ENCODE results near the gene ACYP1. TPM values are rescaled to one million over a fixed set of nuclear protein-coding genes. Genes with fewer than 3 reads are reported as not detected.

Gene ACYP1
- total and polyA plus RNA-seq, 5 donors from 2014 or later = 17.0 to 27.5 (median 21.7) TPM

DNA sequence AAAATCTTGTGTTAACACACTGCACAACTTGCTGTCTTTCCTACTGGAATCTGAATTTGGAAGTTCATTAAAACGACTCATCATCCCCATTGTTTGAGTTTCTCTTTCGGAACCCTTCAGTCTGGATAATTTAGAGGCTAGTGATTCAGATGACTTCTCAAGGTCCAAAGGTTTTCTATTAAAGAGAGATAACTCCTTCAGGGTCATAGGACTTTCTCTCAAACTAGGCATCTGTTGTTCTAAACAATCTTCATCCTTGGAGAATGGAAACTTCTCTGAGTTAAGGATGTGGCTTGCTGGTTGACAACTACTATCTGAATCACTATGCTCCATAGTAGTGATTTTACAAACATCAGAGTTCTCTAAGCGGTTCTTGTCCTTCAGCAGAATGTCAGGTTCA is 16.9 kb downstream of the ACYP1 start:
- Mint-ChIP-seq H3K9me3 (no peaks in the 10 kb centered on the region), H3K4me1 (peaks cover 29 to 76% (median 52%) of the 10 kb centered on the region in 4 donors), H3K36me3 (peaks cover 26% of the 10 kb centered on the region), H3K27me3 (peaks cover 5% of the 10 kb centered on the region), H3K4me3 (peak overlapping the region in 1 of 4 donors; percentile 24), H3K27ac (no peak overlapping the region)
- Histone ChIP-seq H3K9me3 (ENCODE audit: control insufficient read depth in 2 of 2, low read length in 2 of 2) (no peaks in the 10 kb centered on the region), H3K4me3 (ENCODE audit: low read depth, low read length) (no peak overlapping the region), H3K27ac (ENCODE audit: insufficient read depth, low read length, poor library complexity, severe bottlenecking) (no peak overlapping the region), H3K36me3 (ENCODE audit: control insufficient read depth, insufficient read depth, low read length) (peaks cover 4% of the 10 kb centered on the region), H3K27me3 (ENCODE audit: control insufficient read depth, insufficient read depth, low read length) (no peaks in the 10 kb centered on the region), H3K4me1 (ENCODE audit: control insufficient read depth, insufficient read depth, low read length, poor library complexity, severe bottlenecking) (peaks cover 20% of the 10 kb centered on the region)
- DNase-seq = no peak
- no peak for ATAC-seq (ENCODE audit: low read depth in 2 of 2)

DNA sequence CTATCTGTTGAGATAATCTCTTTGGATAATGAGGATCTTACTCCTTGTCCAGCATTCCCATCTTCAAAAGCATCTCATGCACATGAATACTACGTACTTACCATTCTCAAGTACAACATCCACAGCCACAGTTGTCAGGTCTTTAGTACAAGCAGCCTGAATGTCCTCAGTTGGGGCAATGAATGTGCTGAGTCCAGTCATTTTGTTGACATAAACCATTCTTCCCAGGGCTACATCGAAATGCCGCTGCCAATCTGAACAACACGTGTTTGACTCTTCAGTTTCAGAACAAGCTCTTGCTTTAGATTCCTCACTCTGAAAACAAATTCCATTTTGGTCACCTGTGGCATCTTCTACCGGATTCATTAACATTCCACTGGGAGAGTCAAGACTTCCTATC is 17.5 kb downstream of the ACYP1 start:
- Histone ChIP-seq H3K36me3 (ENCODE audit: control insufficient read depth, insufficient read depth, low read length) (peaks cover 8% of the 10 kb centered on the region), H3K27me3 (ENCODE audit: control insufficient read depth, insufficient read depth, low read length) (no peaks in the 10 kb centered on the region), H3K27ac (ENCODE audit: insufficient read depth, low read length, poor library complexity, severe bottlenecking) (no peak overlapping the region), H3K4me1 (ENCODE audit: control insufficient read depth, insufficient read depth, low read length, poor library complexity, severe bottlenecking) (peaks cover 17% of the 10 kb centered on the region), H3K4me3 (ENCODE audit: low read depth, low read length) (no peak overlapping the region), H3K9me3 (ENCODE audit: control insufficient read depth in 2 of 2, low read length in 2 of 2) (no peaks in the 10 kb centered on the region)
- Mint-ChIP-seq H3K27ac (no peak overlapping the region), H3K4me1 (peaks cover 27 to 72% (median 51%) of the 10 kb centered on the region in 4 donors), H3K4me3 (no peak overlapping the region), H3K27me3 (peaks cover 5% of the 10 kb centered on the region), H3K36me3 (peaks cover 27% of the 10 kb centered on the region), H3K9me3 (no peaks in the 10 kb centered on the region)
- no peak for ATAC-seq (ENCODE audit: low read depth in 2 of 2)
- DNase-seq = no peak

DNA sequence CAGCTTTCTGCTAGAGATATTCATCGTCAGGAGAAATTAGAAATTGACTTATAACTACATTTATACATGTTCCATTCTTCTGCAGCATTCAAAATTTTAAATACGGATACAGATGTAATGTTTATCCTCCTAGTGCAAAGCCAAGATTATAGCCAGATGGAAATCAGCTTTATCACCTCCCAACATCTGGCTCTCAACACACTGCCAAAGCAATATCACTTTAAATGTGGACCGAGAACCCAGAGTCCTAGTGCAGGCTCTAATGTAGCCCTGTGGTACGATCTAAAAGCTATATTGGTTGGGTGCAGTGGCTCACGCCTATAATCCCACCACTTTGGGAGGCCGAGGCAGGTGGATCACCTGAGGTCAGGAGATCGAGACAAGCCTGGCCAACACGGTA is 19.1 kb downstream of the ACYP1 start:
- ATAC-seq (ENCODE audit: low read depth in 2 of 2) = no peak
- H3K9me3 Mint-ChIP-seq = no peaks in the 10 kb centered on the region
- peaks cover 21 to 60% (median 42%) of the 10 kb centered on the region in 4 donors for H3K4me1 Mint-ChIP-seq

DNA sequence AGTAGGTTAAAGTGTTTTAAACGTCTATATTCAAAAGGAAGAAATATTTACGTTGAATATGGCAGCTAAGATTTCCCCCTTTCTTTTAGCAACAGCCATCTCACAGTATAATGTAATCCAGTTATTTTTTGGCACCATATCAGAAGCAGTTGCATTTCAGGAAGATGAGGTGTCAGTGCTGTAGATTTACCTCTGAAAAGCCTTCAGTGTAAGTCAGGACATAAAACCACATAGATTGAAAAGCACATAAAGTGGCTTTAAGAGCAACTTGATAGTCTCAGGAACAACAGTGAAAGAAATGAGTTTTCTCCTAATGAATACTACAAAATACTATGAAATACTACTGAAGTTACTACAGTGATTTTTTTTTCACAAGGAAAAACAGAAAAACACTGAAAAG is 19.5 kb downstream of the ACYP1 start:
- no peaks in the 10 kb centered on the region for H3K9me3 ChIP-seq (ENCODE audit: control insufficient read depth in 2 of 2, low read length in 2 of 2)
- no peaks in the 10 kb centered on the region for H3K4me1 ChIP-seq (ENCODE audit: control insufficient read depth, insufficient read depth, low read length, poor library complexity, severe bottlenecking)
- H3K36me3 ChIP-seq (ENCODE audit: control insufficient read depth, insufficient read depth, low read length) = peaks cover 9% of the 10 kb centered on the region
- no peak for ATAC-seq (ENCODE audit: low read depth in 2 of 2)
- Mint-ChIP-seq H3K27ac (no peak overlapping the region), H3K9me3 (no peaks in the 10 kb centered on the region), H3K4me1 (peaks cover 18 to 55% (median 38%) of the 10 kb centered on the region in 4 donors), H3K4me3 (no peak overlapping the region), H3K36me3 (peaks cover 28% of the 10 kb centered on the region), H3K27me3 (no peaks in the 10 kb centered on the region)
- no peak overlapping the region for H3K4me3 ChIP-seq (ENCODE audit: low read depth, low read length)
- no peak overlapping the region for H3K27ac ChIP-seq (ENCODE audit: insufficient read depth, low read length, poor library complexity, severe bottlenecking)
- DNase-seq = no peak
- no peaks in the 10 kb centered on the region for H3K27me3 ChIP-seq (ENCODE audit: control insufficient read depth, insufficient read depth, low read length)

More for the DNA sequence above, 19.1 kb downstream of the ACYP1 start:
- no peaks in the 10 kb centered on the region for H3K27me3 Mint-ChIP-seq
- H3K27ac Mint-ChIP-seq = no peak overlapping the region
- H3K36me3 Mint-ChIP-seq = peaks cover 30% of the 10 kb centered on the region
- no peaks in the 10 kb centered on the region for H3K27me3 ChIP-seq (ENCODE audit: control insufficient read depth, insufficient read depth, low read length)
- H3K9me3 ChIP-seq (ENCODE audit: control insufficient read depth in 2 of 2, low read length in 2 of 2) = no peaks in the 10 kb centered on the region
- no peak overlapping the region for H3K27ac ChIP-seq (ENCODE audit: insufficient read depth, low read length, poor library complexity, severe bottlenecking)
- peaks cover 3% of the 10 kb centered on the region for H3K4me1 ChIP-seq (ENCODE audit: control insufficient read depth, insufficient read depth, low read length, poor library complexity, severe bottlenecking)
- DNase-seq = no peak
- peaks cover 8% of the 10 kb centered on the region for H3K36me3 ChIP-seq (ENCODE audit: control insufficient read depth, insufficient read depth, low read length)
- H3K4me3 ChIP-seq (ENCODE audit: low read depth, low read length) = no peak overlapping the region
- H3K4me3 Mint-ChIP-seq = peak overlapping the region in 1 of 4 donors; percentile 28

DNA sequence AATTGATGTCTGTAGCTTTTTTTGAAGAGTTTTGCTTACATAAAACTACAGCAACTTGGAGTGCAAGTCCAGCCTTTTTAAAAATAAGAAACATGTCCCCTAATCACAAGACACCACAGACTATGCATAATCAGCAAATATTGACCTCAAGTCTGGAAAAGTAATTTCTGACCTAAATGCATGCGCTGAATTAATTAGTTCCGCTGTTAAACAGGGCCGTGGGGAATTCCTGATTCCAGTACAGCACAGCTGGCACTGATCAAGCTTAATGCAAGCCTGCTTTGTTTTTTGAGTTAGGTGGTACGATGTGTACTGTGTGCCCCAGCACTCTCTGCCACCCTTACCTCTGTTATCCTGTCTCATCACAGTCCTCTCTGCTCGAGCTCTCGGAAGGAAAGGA is 21.8 kb downstream of the ACYP1 start:
- peaks cover 14 to 36% (median 24%) of the 10 kb centered on the region in 4 donors for H3K4me1 Mint-ChIP-seq
- no peak overlapping the region for H3K4me3 Mint-ChIP-seq
- ATAC-seq (ENCODE audit: low read depth in 2 of 2) (no peak), DNase-seq (no peak)
- H3K27me3 ChIP-seq (ENCODE audit: control insufficient read depth, insufficient read depth, low read length) = no peaks in the 10 kb centered on the region
- H3K4me3 ChIP-seq (ENCODE audit: low read depth, low read length) = no peak overlapping the region
- peaks cover 19% of the 10 kb centered on the region for H3K36me3 ChIP-seq (ENCODE audit: control insufficient read depth, insufficient read depth, low read length)
- H3K4me1 ChIP-seq (ENCODE audit: control insufficient read depth, insufficient read depth, low read length, poor library complexity, severe bottlenecking) = no peaks in the 10 kb centered on the region
- H3K36me3 Mint-ChIP-seq = peaks cover 24% of the 10 kb centered on the region
- H3K9me3 ChIP-seq (ENCODE audit: control insufficient read depth in 2 of 2, low read length in 2 of 2) = no peaks in the 10 kb centered on the region
- no peaks in the 10 kb centered on the region for H3K27me3 Mint-ChIP-seq
- no peak overlapping the region for H3K27ac ChIP-seq (ENCODE audit: insufficient read depth, low read length, poor library complexity, severe bottlenecking)
- no peak overlapping the region for H3K27ac Mint-ChIP-seq
- H3K9me3 Mint-ChIP-seq = no peaks in the 10 kb centered on the region

DNA sequence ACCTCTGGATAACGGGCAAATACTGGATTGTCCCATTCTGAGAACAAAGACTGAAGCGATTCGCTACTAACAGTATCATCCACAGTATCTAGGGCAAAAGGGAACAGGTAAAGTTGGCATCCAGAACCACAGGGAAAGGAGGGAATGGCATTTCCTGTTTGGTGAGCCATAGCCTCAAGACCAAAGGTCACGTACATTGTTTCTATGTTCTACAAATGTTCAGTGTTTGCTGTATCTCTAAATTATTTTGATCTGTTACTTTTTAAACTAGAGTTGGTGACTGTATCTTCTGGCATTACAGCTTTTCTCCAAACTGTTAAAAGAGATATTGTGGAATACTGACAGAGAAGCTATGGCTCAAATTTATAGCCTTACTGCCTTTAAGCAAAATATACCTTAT is 22.2 kb downstream of the ACYP1 start:
- H3K27ac Mint-ChIP-seq = no peak overlapping the region
- no peak overlapping the region for H3K4me3 ChIP-seq (ENCODE audit: low read depth, low read length)
- H3K27me3 ChIP-seq (ENCODE audit: control insufficient read depth, insufficient read depth, low read length) = no peaks in the 10 kb centered on the region
- no peak for ATAC-seq (ENCODE audit: low read depth in 2 of 2)
- peaks cover 21% of the 10 kb centered on the region for H3K36me3 ChIP-seq (ENCODE audit: control insufficient read depth, insufficient read depth, low read length)
- no peak overlapping the region for H3K4me3 Mint-ChIP-seq
- no peaks in the 10 kb centered on the region for H3K9me3 ChIP-seq (ENCODE audit: control insufficient read depth in 2 of 2, low read length in 2 of 2)
- no peaks in the 10 kb centered on the region for H3K4me1 ChIP-seq (ENCODE audit: control insufficient read depth, insufficient read depth, low read length, poor library complexity, severe bottlenecking)
- no peak for DNase-seq
- H3K9me3 Mint-ChIP-seq = no peaks in the 10 kb centered on the region
- peaks cover 14 to 32% (median 22%) of the 10 kb centered on the region in 4 donors for H3K4me1 Mint-ChIP-seq
- H3K27me3 Mint-ChIP-seq = no peaks in the 10 kb centered on the region
- peaks cover 26% of the 10 kb centered on the region for H3K36me3 Mint-ChIP-seq
- no peak overlapping the region for H3K27ac ChIP-seq (ENCODE audit: insufficient read depth, low read length, poor library complexity, severe bottlenecking)

DNA sequence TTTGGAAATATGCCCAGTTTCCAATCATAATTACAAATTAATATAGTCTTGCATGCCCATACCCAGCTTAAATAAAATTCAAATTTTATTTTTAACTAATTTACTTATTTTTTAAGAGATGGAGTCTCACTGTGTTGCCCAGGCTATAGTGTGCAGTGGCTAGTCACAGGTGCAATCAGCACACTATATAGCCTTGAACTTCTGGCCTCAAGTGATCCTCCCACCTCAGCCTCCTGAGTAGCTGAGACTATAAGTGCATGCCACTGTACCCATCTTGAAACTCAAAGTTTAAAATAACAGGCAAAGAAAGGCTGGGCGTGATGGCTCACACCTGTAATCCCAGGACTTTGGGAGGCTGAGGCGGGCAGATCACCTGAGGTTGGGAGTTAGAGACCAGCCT is 22.9 kb downstream of the ACYP1 start:
- no peak overlapping the region for H3K27ac ChIP-seq (ENCODE audit: insufficient read depth, low read length, poor library complexity, severe bottlenecking)
- ATAC-seq (ENCODE audit: low read depth in 2 of 2) (no peak), DNase-seq (no peak)
- Mint-ChIP-seq H3K9me3 (no peaks in the 10 kb centered on the region), H3K27ac (peak overlapping the region in 1 of 3 donors; percentile 32), H3K36me3 (peaks cover 30% of the 10 kb centered on the region), H3K27me3 (no peaks in the 10 kb centered on the region), H3K4me3 (no peak overlapping the region), H3K4me1 (peaks cover 11 to 25% (median 19%) of the 10 kb centered on the region in 4 donors)
- no peaks in the 10 kb centered on the region for H3K9me3 ChIP-seq (ENCODE audit: control insufficient read depth in 2 of 2, low read length in 2 of 2)
- peaks cover 21% of the 10 kb centered on the region for H3K36me3 ChIP-seq (ENCODE audit: control insufficient read depth, insufficient read depth, low read length)
- H3K4me3 ChIP-seq (ENCODE audit: low read depth, low read length) = no peak overlapping the region
- no peaks in the 10 kb centered on the region for H3K4me1 ChIP-seq (ENCODE audit: control insufficient read depth, insufficient read depth, low read length, poor library complexity, severe bottlenecking)
- no peaks in the 10 kb centered on the region for H3K27me3 ChIP-seq (ENCODE audit: control insufficient read depth, insufficient read depth, low read length)

DNA sequence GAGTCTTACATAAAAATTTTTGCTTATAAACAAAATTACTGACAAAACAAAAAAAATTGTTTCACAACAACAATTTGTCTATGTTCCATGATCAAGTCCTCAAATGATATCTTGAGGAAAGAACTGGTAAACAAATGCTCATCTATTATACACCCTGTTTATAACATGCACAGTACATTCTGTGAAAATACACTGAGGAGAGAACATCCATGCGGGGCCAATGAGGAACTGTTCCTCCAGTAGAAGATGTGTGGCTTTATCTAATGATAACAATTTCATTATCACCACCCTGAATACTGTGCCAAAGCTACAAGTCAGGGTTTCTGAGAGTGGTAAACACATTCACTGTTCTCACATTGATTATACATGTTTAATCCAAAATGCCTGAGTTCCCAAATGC is 23.3 kb downstream of the ACYP1 start:
- Mint-ChIP-seq H3K27me3 (no peaks in the 10 kb centered on the region), H3K27ac (no peak overlapping the region), H3K4me3 (no peak overlapping the region), H3K9me3 (no peaks in the 10 kb centered on the region), H3K4me1 (peaks cover 8 to 21% (median 15%) of the 10 kb centered on the region in 4 donors), H3K36me3 (peaks cover 34% of the 10 kb centered on the region)
- no peak for DNase-seq
- no peak for ATAC-seq (ENCODE audit: low read depth in 2 of 2)
- Histone ChIP-seq H3K36me3 (ENCODE audit: control insufficient read depth, insufficient read depth, low read length) (peaks cover 21% of the 10 kb centered on the region), H3K9me3 (ENCODE audit: control insufficient read depth in 2 of 2, low read length in 2 of 2) (no peaks in the 10 kb centered on the region), H3K27me3 (ENCODE audit: control insufficient read depth, insufficient read depth, low read length) (no peaks in the 10 kb centered on the region), H3K4me1 (ENCODE audit: control insufficient read depth, insufficient read depth, low read length, poor library complexity, severe bottlenecking) (no peaks in the 10 kb centered on the region), H3K4me3 (ENCODE audit: low read depth, low read length) (no peak overlapping the region), H3K27ac (ENCODE audit: insufficient read depth, low read length, poor library complexity, severe bottlenecking) (no peak overlapping the region)
